Chondrocyte (in vitro differentiated cells): ENCODE measurements around the gene CCDC177. TPM values are rescaled to one million over a fixed set of nuclear protein-coding genes. Genes with fewer than 3 reads are reported as not detected.
A peak's percentile ranks its signal among the peaks of the same experiment; 100 is the strongest.

ENCODE experiments used
- DNase-seq: peaks from one replicate; pipeline ENCODE4 v3.0.0; 2021; ENCODE audit warnings: mixed read lengths, low spot score
- H3K27ac Mint-ChIP-seq: one replicate; pipeline ENCODE4 v1.8.0; 2021; ENCODE audit warnings: mild to moderate bottlenecking, moderate library complexity, mixed read lengths; ENCODE audit not compliant: unreplicated experiment
- H3K27me3 Mint-ChIP-seq: 2 replicates; pipeline ENCODE4 v1.8.0; 2021; ENCODE audit warnings: low read depth, mixed read lengths
- H3K36me3 Mint-ChIP-seq: 2 replicates; pipeline ENCODE4 v1.8.0; 2021; ENCODE audit warnings: low read depth, mixed read lengths
- H3K4me1 Mint-ChIP-seq: 2 replicates; pipeline ENCODE4 v1.8.0; 2021; ENCODE audit warnings: low read depth, mild to moderate bottlenecking, mixed read lengths
- H3K4me3 Mint-ChIP-seq: one replicate; pipeline ENCODE4 v1.8.0; 2021; ENCODE audit warnings: mild to moderate bottlenecking, moderate library complexity, mixed read lengths; ENCODE audit not compliant: unreplicated experiment
- H3K9me3 Mint-ChIP-seq: 2 replicates; pipeline ENCODE4 v1.8.0; 2021; ENCODE audit warnings: low read depth, mixed read lengths
- total RNA-seq: library from RNA; stranded (reverse); gene quantifications from 3 replicates; pipeline ENCODE4 v1.2.1, GENCODE V29; 2021
- TF ChIP-seq, protein P1 (sequence below): fragments of 200-600 bp; sonication (generic); IDR thresholded peaks from 2 replicates; pipeline ENCODE4 v1.5.0; 2021; ENCODE audit warnings: antibody characterized with exemption, mild to moderate bottlenecking, moderate library complexity

The CCDC177 gene
- total RNA-seq, 1 donor from 2014 or later, result not detected

GRCh38 chr14:69595336-69595735, 20.7 kb upstream of the CCDC177 start:
- Mint-ChIP-seq H3K4me3 (no peak overlapping the region), H3K4me1 (peaks cover 11% of the 10 kb centered on the region), H3K27me3 (no peaks in the 10 kb centered on the region), H3K36me3 (no peaks in the 10 kb centered on the region), H3K27ac (no peak overlapping the region), H3K9me3 (no peaks in the 10 kb centered on the region)
- no peak for DNase-seq
- TF ChIP-seq, protein P1, sequence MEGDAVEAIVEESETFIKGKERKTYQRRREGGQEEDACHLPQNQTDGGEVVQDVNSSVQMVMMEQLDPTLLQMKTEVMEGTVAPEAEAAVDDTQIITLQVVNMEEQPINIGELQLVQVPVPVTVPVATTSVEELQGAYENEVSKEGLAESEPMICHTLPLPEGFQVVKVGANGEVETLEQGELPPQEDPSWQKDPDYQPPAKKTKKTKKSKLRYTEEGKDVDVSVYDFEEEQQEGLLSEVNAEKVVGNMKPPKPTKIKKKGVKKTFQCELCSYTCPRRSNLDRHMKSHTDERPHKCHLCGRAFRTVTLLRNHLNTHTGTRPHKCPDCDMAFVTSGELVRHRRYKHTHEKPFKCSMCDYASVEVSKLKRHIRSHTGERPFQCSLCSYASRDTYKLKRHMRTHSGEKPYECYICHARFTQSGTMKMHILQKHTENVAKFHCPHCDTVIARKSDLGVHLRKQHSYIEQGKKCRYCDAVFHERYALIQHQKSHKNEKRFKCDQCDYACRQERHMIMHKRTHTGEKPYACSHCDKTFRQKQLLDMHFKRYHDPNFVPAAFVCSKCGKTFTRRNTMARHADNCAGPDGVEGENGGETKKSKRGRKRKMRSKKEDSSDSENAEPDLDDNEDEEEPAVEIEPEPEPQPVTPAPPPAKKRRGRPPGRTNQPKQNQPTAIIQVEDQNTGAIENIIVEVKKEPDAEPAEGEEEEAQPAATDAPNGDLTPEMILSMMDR, result no peak

GRCh38 chr14:69594846-69595245, 20.2 kb upstream of the CCDC177 start:
- H3K36me3 Mint-ChIP-seq, result no peaks in the 10 kb centered on the region
- H3K27ac Mint-ChIP-seq, result no peak overlapping the region
- H3K4me1 Mint-ChIP-seq, result peaks cover 11% of the 10 kb centered on the region
- no peak overlapping the region for H3K4me3 Mint-ChIP-seq
- H3K9me3 Mint-ChIP-seq, result no peaks in the 10 kb centered on the region
- H3K27me3 Mint-ChIP-seq, result no peaks in the 10 kb centered on the region
- DNase-seq, result no peak
- TF ChIP-seq, protein P1, result no peak

- Mint-ChIP-seq H3K27ac (peak overlapping the region; percentile 64), H3K36me3 (no peaks in the 10 kb centered on the region), H3K4me3 (no peak overlapping the region), H3K4me1 (peaks cover 11% of the 10 kb centered on the region), H3K27me3 (no peaks in the 10 kb centered on the region), H3K9me3 (no peaks in the 10 kb centered on the region)
- DNase-seq, result no peak
- TF ChIP-seq, protein P1, result no peak
Observed at GRCh38 chr14:69593018-69593677, 18.5 kb upstream of the CCDC177 start.

DNA sequence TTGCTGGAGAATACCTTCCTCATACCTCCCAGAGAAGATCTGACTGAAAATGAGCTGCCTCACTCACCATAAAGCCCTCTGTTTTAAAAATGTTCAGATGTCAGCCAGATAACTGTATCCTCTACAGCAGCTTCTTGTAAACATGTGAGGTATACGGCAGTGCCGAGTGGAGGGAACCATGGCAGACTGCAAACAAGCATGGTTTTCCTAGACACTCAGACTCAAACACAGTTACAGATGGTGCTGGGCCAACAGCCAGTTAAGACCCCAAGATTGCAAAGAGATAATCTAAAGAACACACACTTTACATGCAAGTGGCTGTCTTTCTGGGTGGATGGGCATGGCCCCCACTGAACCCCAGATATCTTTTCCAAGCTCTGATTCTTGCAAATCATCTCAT, 16.6 kb upstream of the CCDC177 start:
- no peaks in the 10 kb centered on the region for H3K9me3 Mint-ChIP-seq
- no peak overlapping the region for H3K27ac Mint-ChIP-seq

GRCh38 chr14:69587389-69587788, 12.7 kb upstream of the CCDC177 start:
- Mint-ChIP-seq H3K4me1 (peaks cover 3% of the 10 kb centered on the region), H3K36me3 (no peaks in the 10 kb centered on the region), H3K27ac (no peak overlapping the region), H3K27me3 (no peaks in the 10 kb centered on the region), H3K9me3 (no peaks in the 10 kb centered on the region), H3K4me3 (no peak overlapping the region)
- DNase-seq, result no peak
- TF ChIP-seq, protein P1, result no peak

More for the DNA sequence above, 16.6 kb upstream of the CCDC177 start:
- Mint-ChIP-seq H3K4me1 (peaks cover 11% of the 10 kb centered on the region), H3K36me3 (no peaks in the 10 kb centered on the region), H3K4me3 (no peak overlapping the region), H3K27me3 (no peaks in the 10 kb centered on the region)
- TF ChIP-seq, protein P1, result no peak
- no peak for DNase-seq
